GM23338 (cell line): ENCODE measurements around the gene SFTPB. TPM values are rescaled to one million over a fixed set of nuclear protein-coding genes. Genes with fewer than 3 reads are reported as not detected.

ENCODE experiments used
- ATAC-seq: fragments of 200-7000 bp; cut with Tn5 transposase; 3 replicates; pipeline ENCODE4 v1.9.1; 2020
- DNase-seq: peaks from one replicate; pipeline ENCODE4 v3.0.0-alpha.2; 2015; ENCODE audit warnings: low spot score
- H2AFZ ChIP-seq: fragments of 200-600 bp; sonication (generic); 2 replicates; pipeline ENCODE4 v1.8.0; 2016; ENCODE audit warnings: antibody characterized with exemption, mild to moderate bottlenecking, moderate library complexity
- H3F3A ChIP-seq: fragments of 200-600 bp; sonication (generic); replicated peaks from 2 replicates; pipeline ENCODE4 v1.8.0; 2017; ENCODE audit warnings: antibody characterized with exemption, mixed run types, low read depth
- H3K27ac ChIP-seq: fragments of 200-600 bp; sonication (generic); 2 replicates; pipeline ENCODE4 v1.6.1; 2016; ENCODE audit warnings: low read depth
- H3K27me3 ChIP-seq: fragments of 200-600 bp; sonication (generic); 2 replicates; pipeline ENCODE4 v1.8.0; 2016; ENCODE audit warnings: mild to moderate bottlenecking, mixed run types, moderate library complexity; ENCODE audit not compliant: insufficient read depth
- H3K36me3 ChIP-seq: fragments of 200-600 bp; sonication (generic); 2 replicates; pipeline ENCODE4 v1.8.0; 2016; ENCODE audit warnings: mild to moderate bottlenecking; ENCODE audit not compliant: insufficient read depth
- H3K4me1 ChIP-seq: fragments of 200-600 bp; sonication (generic); 2 replicates; pipeline ENCODE4 v1.8.0; 2016; ENCODE audit warnings: mild to moderate bottlenecking, moderate library complexity; ENCODE audit not compliant: insufficient read depth
- H3K4me2 ChIP-seq: fragments of 200-600 bp; sonication (generic); 2 replicates; pipeline ENCODE4 v1.7.1; 2017; ENCODE audit warnings: mixed run types
- H3K4me3 ChIP-seq: fragments of 200-600 bp; sonication (generic); 2 replicates; pipeline ENCODE4 v1.6.1; 2016; ENCODE audit warnings: mixed run types
- H3K79me2 ChIP-seq: fragments of 200-600 bp; sonication (generic); replicated peaks from 2 replicates; pipeline ENCODE4 v1.8.0; 2017; ENCODE audit warnings: mild to moderate bottlenecking; ENCODE audit not compliant: insufficient read depth
- H3K9me2 ChIP-seq: fragments of 200-600 bp; sonication (generic); 2 replicates; pipeline ENCODE4 v1.8.0; 2017; ENCODE audit not compliant: insufficient read depth
- H4K20me1 ChIP-seq: fragments of 200-600 bp; sonication (generic); replicated peaks from 2 replicates; pipeline ENCODE4 v1.8.0; 2017; ENCODE audit warnings: mild to moderate bottlenecking; ENCODE audit not compliant: insufficient read depth
- H3K27ac Mint-ChIP-seq: 2 replicates; pipeline ENCODE4 v1.8.0; 2020; ENCODE audit warnings: inconsistent platforms, mild to moderate bottlenecking, moderate library complexity, mixed read lengths
- H3K27me3 Mint-ChIP-seq: 3 replicates; pipeline ENCODE4 v1.8.0; 2022; ENCODE audit warnings: low read depth, mild to moderate bottlenecking, moderate library complexity, mixed read lengths, inconsistent platforms; ENCODE audit not compliant: insufficient read depth, poor library complexity
- H3K36me3 Mint-ChIP-seq: 3 replicates; pipeline ENCODE4 v1.8.0; 2021; ENCODE audit warnings: low read depth, mild to moderate bottlenecking, inconsistent platforms, moderate library complexity, mixed read lengths
- H3K4me1 Mint-ChIP-seq: 3 replicates; pipeline ENCODE4 v1.8.0; 2020; ENCODE audit warnings: mild to moderate bottlenecking, inconsistent platforms, mixed read lengths
- H3K4me3 Mint-ChIP-seq: 3 replicates; pipeline ENCODE4 v1.8.0; 2021; ENCODE audit warnings: moderate library complexity, mild to moderate bottlenecking, inconsistent platforms, mixed read lengths
- H3K9me3 Mint-ChIP-seq: 3 replicates; pipeline ENCODE4 v1.8.0; 2020; ENCODE audit warnings: moderate library complexity, mild to moderate bottlenecking, inconsistent platforms, mixed read lengths
- CREB1 ChIP-seq: fragments of 250-450 bp; sonication (Bioruptor Pico); IDR thresholded peaks from 2 replicates; pipeline ENCODE4 v1.5.0; 2020; ENCODE audit warnings: low read depth, mild to moderate bottlenecking, moderate library complexity
- CTCF ChIP-seq, 2 experiments: fragments of 200-600 bp in 1 of 2; sonication (generic) in 1 of 2; conservative IDR thresholded peaks; 2 replicates each; pipeline versions ENCODE4 v1.5.1 to v1.6.1; 2016 to 2017; ENCODE audit warnings: antibody characterized with exemption in 2 of 2, low read depth in 2 of 2, mild to moderate bottlenecking in 2 of 2, moderate library complexity in 1 of 2
- ETS1 ChIP-seq: IDR thresholded peaks from 2 replicates; pipeline ENCODE4 v1.6.1; 2016; ENCODE audit warnings: antibody characterized with exemption
- EZH2phosphoT487 ChIP-seq: fragments of 200-600 bp; sonication (generic); IDR thresholded peaks from one replicate; pipeline ENCODE4 v1.8.1; 2018; ENCODE audit warnings: antibody characterized with exemption; ENCODE audit not compliant: unreplicated experiment
- JUNB ChIP-seq: IDR thresholded peaks from one replicate; pipeline ENCODE4 v1.6.1; 2016; ENCODE audit warnings: antibody characterized with exemption; ENCODE audit not compliant: unreplicated experiment
- NANOG ChIP-seq: IDR thresholded peaks from 2 replicates; pipeline ENCODE4 v1.6.1; 2016; ENCODE audit warnings: antibody characterized with exemption, borderline replicate concordance
- POLR2AphosphoS5 ChIP-seq: IDR thresholded peaks from 2 replicates; pipeline ENCODE4 v1.6.1; 2016; ENCODE audit warnings: antibody characterized with exemption, low read depth
- REST ChIP-seq: IDR thresholded peaks from one replicate; pipeline ENCODE4 v1.6.1; 2018; ENCODE audit warnings: antibody characterized with exemption; ENCODE audit not compliant: unreplicated experiment
- STAT1 ChIP-seq: IDR thresholded peaks from one replicate; pipeline ENCODE4 v1.6.1; 2016; ENCODE audit warnings: antibody characterized with exemption; ENCODE audit not compliant: unreplicated experiment
- ZNF114 ChIP-seq: fragments of 250-450 bp; sonication (Bioruptor Pico); IDR thresholded peaks from 2 replicates; pipeline ENCODE4 v1.5.0; 2020; ENCODE audit warnings: mild to moderate bottlenecking, moderate library complexity
- ZNF331 ChIP-seq: fragments of 250-450 bp; sonication (Bioruptor Pico); IDR thresholded peaks from 2 replicates; pipeline ENCODE4 v1.5.0; 2020; ENCODE audit warnings: low read depth, mild to moderate bottlenecking, moderate library complexity
- polyA plus RNA-seq: library from polyadenylated mRNA; unstranded; fragments of >200 nt; fragmentation: Nextera tagmentation; extraction: Ambion mirVana; gene quantifications from 2 replicates; pipeline ENCODE4 v1.2.1, GENCODE V29; 2016
- total RNA-seq: library from RNA; depleted of rRNA; stranded (reverse); fragments of >200 nt; shearing (Covaris generic); gene quantifications from 2 replicates; pipeline ENCODE4 v1.2.3, GENCODE V29; 2014

Gene SFTPB
- total and polyA plus RNA-seq, 2 experiments from 2014 or later = 0.06 TPM; not detected in 1

GRCh38 chr2:85705680-85706039, 37.7 kb upstream of the SFTPB start:
- Histone ChIP-seq H3K79me2 (no peaks in the 10 kb centered on the region), H2AFZ (no peak overlapping the region), H3K36me3 (no peaks in the 10 kb centered on the region), H3K27ac (no peak overlapping the region), H3K9me2 (no peaks in the 10 kb centered on the region), H3F3A (no peaks in the 10 kb centered on the region), H4K20me1 (no peaks in the 10 kb centered on the region), H3K4me3 (no peak overlapping the region), H3K4me2 (no peak overlapping the region), H3K4me1 (peaks cover 16% of the 10 kb centered on the region), H3K27me3 (peaks cover 6% of the 10 kb centered on the region; the same call in 1 of the 2 replicates)
- no peak overlapping the region for H3K27ac Mint-ChIP-seq
- peaks cover 8% of the 10 kb centered on the region for H3K27me3 Mint-ChIP-seq
- H3K4me3 Mint-ChIP-seq = no peak overlapping the region
- DNase-seq (no peak), ATAC-seq (no peak)
- no peaks in the 10 kb centered on the region for H3K9me3 Mint-ChIP-seq
- H3K4me1 Mint-ChIP-seq = peaks cover 37% of the 10 kb centered on the region
- no peak for TF ChIP-seq ETS1
- TF ChIP-seq NANOG = no peak
- TF ChIP-seq CREB1 (CRISPR knock-in tag) = no peak
- TF ChIP-seq ZNF331 = no peak
- TF ChIP-seq CTCF (conservative IDR thresholded peaks at IDR 0.05; ENCODE audit: low read depth in 2 of 2) = no peak
- no peak for TF ChIP-seq JUNB
- TF ChIP-seq ZNF114 (CRISPR knock-in tag) = no peak
- TF ChIP-seq EZH2phosphoT487 = no peak
- no peak for TF ChIP-seq REST
- no peak for TF ChIP-seq STAT1
- TF ChIP-seq POLR2AphosphoS5 = no peak
- no peaks in the 10 kb centered on the region for H3K36me3 Mint-ChIP-seq
